ENCODE data around the gene CBX8.
"Not testable (repeated sequence)": the region's sequence is repeated elsewhere in the genome, so short reads cannot be mapped to it uniquely, and the experiment has no call there.

Gene CBX8

GRCh38 chr17:79757140-79757745 lies 39.6 kb downstream of the CBX8 start:
- no peak for DNase-seq

GRCh38 chr17:79755591-79755990 lies 41.3 kb downstream of the CBX8 start:
- DNase-seq: no peak

- not testable (repeated sequence) for DNase-seq
Observed at GRCh38 chr17:79754903-79755302, 42.0 kb downstream of the CBX8 start.

- no peak for DNase-seq
Observed at GRCh38 chr17:79754370-79754769, 42.5 kb downstream of the CBX8 start.

- no peak for DNase-seq
Observed at GRCh38 chr17:79752175-79752574, 44.7 kb downstream of the CBX8 start.

- DNase-seq: no peak
Observed at GRCh38 chr17:79750650-79751545, 46.0 kb downstream of the CBX8 start.

GRCh38 chr17:79749958-79750357 lies 46.9 kb downstream of the CBX8 start:
- no peak for DNase-seq

- no peak for DNase-seq
Observed at GRCh38 chr17:79749156-79749815, 47.6 kb downstream of the CBX8 start.

GRCh38 chr17:79748295-79749099 lies 48.4 kb downstream of the CBX8 start:
- DNase-seq: no peak

GRCh38 chr17:79747508-79748294 lies 49.2 kb downstream of the CBX8 start:
- DNase-seq: peak in 6 of 58 donors; percentile 13 to 34 (median 22)

GRCh38 chr17:79746889-79747507 lies 49.9 kb downstream of the CBX8 start:
- no peak for DNase-seq

- DNase-seq: no peak
Observed at GRCh38 chr17:79745641-79746105, 51.2 kb downstream of the CBX8 start.

GRCh38 chr17:79743614-79744013 lies 53.3 kb downstream of the CBX8 start:
- no peak for DNase-seq

- DNase-seq: no peak
Observed at GRCh38 chr17:79742951-79743476, 53.9 kb downstream of the CBX8 start.

GRCh38 chr17:79742589-79742918 lies 54.3 kb downstream of the CBX8 start:
- no peak for DNase-seq
